H1 (cell line): Measurements from ENCODE around the gene DPEP2. TPM values are rescaled to one million over a fixed set of nuclear protein-coding genes. Genes with fewer than 3 reads are reported as not detected.

Source experiments
- CTCF ChIA-PET: fragments of 300-600 bp; sonication (Branson Sonifier 250); formaldehyde crosslinking; loops from one replicate; lab custom pipeline; 2021; ENCODE audit not compliant: partially characterized antibody; lab: Charles Lee
- POLR2A ChIA-PET: fragments of 300-600 bp; sonication (Branson Sonifier 250); formaldehyde crosslinking; loops from one replicate; lab custom pipeline; 2021; ENCODE audit warnings: inconsistent platforms; ENCODE audit not compliant: partially characterized antibody; lab: Charles Lee
- DNase-seq, 2 experiments: peaks; one replicate each; pipeline versions ENCODE4 v3.0.0 to v3.0.0-alpha.2; 2010 to 2022; ENCODE audit warnings: low spot score in 2 of 2, low read depth in 1 of 2, mixed read lengths in 1 of 2
- FAIRE-seq: peaks from 2 replicates; lab custom pipeline; 2011; peaks lifted over from hg19 to GRCh38; lab: Jason Lieb, UNC
- H2AFZ ChIP-seq: 2 replicates; pipeline ENCODE4 v1.8.1; 2012; ENCODE audit warnings: low read length, inconsistent platforms
- H2AK5ac ChIP-seq: 2 replicates; pipeline ENCODE4 v1.6.1; 2013; ENCODE audit warnings: low read depth, low read length
- H2BK120ac ChIP-seq: replicated peaks from 2 replicates; pipeline ENCODE3; 2013; ENCODE audit warnings: low read depth, low read length, inconsistent platforms
- H2BK12ac ChIP-seq: 2 replicates; pipeline ENCODE4 v1.6.1; 2013; ENCODE audit warnings: low read depth, low read length
- H2BK15ac ChIP-seq: 2 replicates; pipeline ENCODE4 v1.6.1; 2013; ENCODE audit warnings: low read length
- H2BK20ac ChIP-seq: 2 replicates; pipeline ENCODE4 v1.6.1; 2013; ENCODE audit warnings: low read length
- H2BK5ac ChIP-seq: 2 replicates; pipeline ENCODE4 v1.6.1; 2013; ENCODE audit warnings: low read depth, low read length
- H3K14ac ChIP-seq: 2 replicates; pipeline ENCODE4 v1.6.1; 2013; ENCODE audit warnings: inconsistent platforms; ENCODE audit not compliant: insufficient read length
- H3K18ac ChIP-seq: 2 replicates; pipeline ENCODE4 v1.6.1; 2013; ENCODE audit warnings: low read length; ENCODE audit errors: extremely low read depth
- H3K23ac ChIP-seq: 2 replicates; pipeline ENCODE4 v1.6.1; 2013; ENCODE audit warnings: inconsistent platforms; ENCODE audit not compliant: insufficient read length
- H3K23me2 ChIP-seq: 2 replicates; pipeline ENCODE4 v1.6.1; 2013; ENCODE audit warnings: low read depth, low read length
- H3K27ac ChIP-seq: 2 replicates; pipeline ENCODE4 v1.6.1; 2011; ENCODE audit warnings: low read depth, low read length, inconsistent platforms
- H3K27me3 ChIP-seq, 4 experiments: replicated peaks in 1 of 4; 1 replicate in 1 of 4; 2 replicates in 3 of 4; pipeline versions ENCODE4 v1.6.1 to v1.8.1; 2011 to 2013; ENCODE audit warnings: low read length in 3 of 4, mild to moderate bottlenecking in 3 of 4, inconsistent platforms in 2 of 4, mixed read lengths in 2 of 4, moderate library complexity in 1 of 4; ENCODE audit not compliant: control insufficient read depth in 3 of 4, insufficient read depth in 3 of 4; ENCODE audit errors: extremely low read depth in 1 of 4
- H3K36me3 ChIP-seq, 4 experiments: 2 replicates each; pipeline versions ENCODE4 v1.6.1 to v1.8.1; 2011 to 2013; ENCODE audit warnings: mild to moderate bottlenecking in 4 of 4, low read length in 3 of 4, moderate library complexity in 2 of 4, control low read depth in 1 of 4, inconsistent platforms in 1 of 4; ENCODE audit not compliant: insufficient read depth in 4 of 4, control insufficient read depth in 2 of 4
- H3K4ac ChIP-seq: replicated peaks from 2 replicates; pipeline ENCODE3; 2013; ENCODE audit warnings: low read length, low read depth, mixed read lengths, inconsistent platforms; ENCODE audit not compliant: insufficient read length
- H3K4me1 ChIP-seq, 4 experiments: replicated peaks in 1 of 4; 1 replicate in 1 of 4; 2 replicates in 3 of 4; pipeline versions ENCODE4 v1.6.1 to v1.8.1; 2011 to 2013; ENCODE audit warnings: low read length in 3 of 4, inconsistent platforms in 2 of 4, mixed read lengths in 1 of 4; ENCODE audit not compliant: insufficient read depth in 4 of 4, control insufficient read depth in 3 of 4
- H3K4me2 ChIP-seq, 2 experiments: 2 replicates each; pipeline versions ENCODE4 v1.6.1 to v1.8.1; 2011 to 2013; ENCODE audit warnings: low read depth in 2 of 2, low read length in 2 of 2, control low read depth in 1 of 2, inconsistent platforms in 1 of 2, mild to moderate bottlenecking in 1 of 2; ENCODE audit not compliant: insufficient read depth in 1 of 2
- H3K4me3 ChIP-seq, 4 experiments: fragments of 200-600, 300-600 bp in 1 of 4; sonication (generic), shearing (Covaris generic), sonication (Bioruptor Twin) in 1 of 4; 2 replicates each; pipeline versions ENCODE4 v1.5.1 to v1.8.1; 2011 to 2016; ENCODE audit warnings: low read length in 4 of 4, low read depth in 3 of 4, control low read depth in 2 of 4, inconsistent platforms in 2 of 4, mild to moderate bottlenecking in 2 of 4, mixed read lengths in 1 of 4, moderate library complexity in 1 of 4; ENCODE audit not compliant: insufficient read depth in 2 of 4; ENCODE audit errors: extremely low read depth in 1 of 4
- H3K56ac ChIP-seq: replicated peaks from 2 replicates; pipeline ENCODE3; 2013; ENCODE audit warnings: low read depth, mild to moderate bottlenecking, mixed read lengths, low read length, inconsistent platforms; ENCODE audit not compliant: insufficient read length
- H3K79me1 ChIP-seq: 2 replicates; pipeline ENCODE4 v1.6.1; 2013; ENCODE audit warnings: low read depth, low read length, control low read depth
- H3K79me2 ChIP-seq, 2 experiments: 2 replicates each; pipeline versions ENCODE4 v1.6.1 to v1.8.1; 2012 to 2013; ENCODE audit warnings: low read length in 2 of 2, mild to moderate bottlenecking in 2 of 2, inconsistent platforms in 1 of 2; ENCODE audit not compliant: insufficient read depth in 2 of 2, control insufficient read depth in 1 of 2
- H3K9ac ChIP-seq, 4 experiments: replicated peaks in 1 of 4; 1 replicate in 1 of 4; 2 replicates in 3 of 4; pipeline versions ENCODE4 v1.6.1 to v1.8.1; 2011 to 2013; ENCODE audit warnings: low read depth in 3 of 4, low read length in 3 of 4, control low read depth in 2 of 4, mild to moderate bottlenecking in 2 of 4, moderate library complexity in 2 of 4, inconsistent platforms in 1 of 4; ENCODE audit errors: extremely low read depth in 1 of 4
- H3K9me3 ChIP-seq, 2 experiments: 2 replicates each; pipeline versions ENCODE4 v1.6.1 to v1.8.1; 2012 to 2013; ENCODE audit warnings: mild to moderate bottlenecking in 2 of 2, moderate library complexity in 2 of 2, control low read depth in 1 of 2, inconsistent platforms in 1 of 2, low read depth in 1 of 2, low read length in 1 of 2, mixed read lengths in 1 of 2; ENCODE audit not compliant: insufficient read depth in 2 of 2
- H4K20me1 ChIP-seq, 2 experiments: replicated peaks in 1 of 2; 2 replicates each; pipeline versions ENCODE3 to v1.8.1; 2011 to 2013; ENCODE audit warnings: inconsistent platforms in 2 of 2, low read length in 2 of 2, mild to moderate bottlenecking in 1 of 2; ENCODE audit not compliant: insufficient read depth in 2 of 2, control insufficient read depth in 1 of 2
- H4K5ac ChIP-seq: 2 replicates; pipeline ENCODE4 v1.6.1; 2013; ENCODE audit warnings: low read length, low read depth, mixed read lengths, inconsistent platforms; ENCODE audit not compliant: insufficient read length
- H4K8ac ChIP-seq: 2 replicates; pipeline ENCODE4 v1.8.0; 2013; ENCODE audit warnings: mild to moderate bottlenecking, moderate library complexity, low read length, inconsistent platforms; ENCODE audit not compliant: insufficient read depth; ENCODE audit errors: extremely low read depth
- H4K91ac ChIP-seq: replicated peaks from 2 replicates; pipeline ENCODE3; 2013; ENCODE audit warnings: low read length, mixed read lengths, inconsistent platforms; ENCODE audit not compliant: insufficient read length
- CBX8 ChIP-seq: fragments of 300-800, 300-1000 bp; sonication (generic); IDR thresholded peaks from 2 replicates; pipeline ENCODE4 v1.7.1; 2016; ENCODE audit warnings: low read depth, low read length, borderline replicate concordance
- CTBP2 ChIP-seq: IDR thresholded peaks from 2 replicates; pipeline ENCODE4 v1.7.0; 2011; ENCODE audit warnings: borderline replicate concordance, mild to moderate bottlenecking, moderate library complexity, mixed read lengths, low read length; ENCODE audit not compliant: insufficient read depth, insufficient read length
- NRF1 ChIP-seq: IDR thresholded peaks from 2 replicates; pipeline ENCODE4 v1.6.1; 2011; ENCODE audit warnings: mild to moderate bottlenecking, low read depth, low read length, improper control_type of control experiment
- RAD21 ChIP-seq, 2 experiments: IDR thresholded peaks in 1 of 2; conservative IDR thresholded peaks in 1 of 2; 2 replicates each; pipeline ENCODE4 v1.6.1; 2011; ENCODE audit warnings: low read depth in 2 of 2, low read length in 2 of 2, improper control_type of control experiment in 1 of 2, inconsistent platforms in 1 of 2, mild to moderate bottlenecking in 1 of 2, moderate library complexity in 1 of 2
- SUZ12 ChIP-seq: fragments of 200-600 bp; sonication (generic); IDR thresholded peaks from 2 replicates; pipeline ENCODE4 v1.6.1; 2012; ENCODE audit warnings: mild to moderate bottlenecking, inconsistent platforms, low read length, moderate library complexity, mixed read lengths
- TCF12 ChIP-seq: IDR thresholded peaks from 2 replicates; pipeline ENCODE4 v1.6.1; 2011; ENCODE audit warnings: low read depth, mild to moderate bottlenecking, low read length
- USF2 ChIP-seq: IDR thresholded peaks from 2 replicates; pipeline ENCODE4 v1.6.1; 2011; ENCODE audit warnings: low read length, improper control_type of control experiment
- ZNF274 ChIP-seq: IDR thresholded peaks from 2 replicates; pipeline ENCODE4 v1.7.0; 2012; ENCODE audit warnings: low read length, borderline replicate concordance; ENCODE audit errors: extremely low read depth
- WGBS, 2 experiments: shearing (Covaris generic) in 1 of 2; methylation state at CpG; one replicate each; pipeline versions ENCODE4 v1.1.6 to v1.1.7; 2013 to 2015; ENCODE audit warnings: low lambda C conversion rate in 2 of 2, mixed read lengths in 2 of 2, inconsistent platforms in 1 of 2, low coverage in 1 of 2, missing lambda C conversion rate in 1 of 2; ENCODE audit not compliant: insufficient replicate concordance in 2 of 2, insufficient coverage in 1 of 2, insufficient read length in 1 of 2; ENCODE audit errors: extremely low coverage in 1 of 2, missing lambda C conversion rate in 1 of 2; 5-methylcytosine and 5-hydroxymethylcytosine counted together
- polyA plus RNA-seq, 7 experiments: library from polyadenylated mRNA; depleted of rRNA in 3 of 7; stranded (reverse) in 5 of 7; unstranded in 2 of 7; fragments of >200 nt in 5 of 7; fragments of 200-250 nt in 2 of 7; gene quantifications; 1 replicate in 5 of 7; 2 replicates in 1 of 7; 4 replicates in 1 of 7; pipeline versions ENCODE4 v1.2.1 to v1.2.3, GENCODE V29; 2011 to 2013; ENCODE audit warnings: missing spikeins in 2 of 7, mixed read lengths in 2 of 7
- total RNA-seq: library from RNA; stranded (reverse); fragmentation: NEBNext Ultra II Directional; extraction: Animal tissue kit (Norgen Biotek cat#: 25700); gene quantifications from 2 replicates; pipeline ENCODE4 v1.2.1, GENCODE V29; 2021

Gene DPEP2
- total and polyA plus RNA-seq, 2 of the 8 experiments (the other 6 are each of a cell fraction or from before 2014, with no cell fraction given) = not detected

- no peak overlapping the region for H2BK15ac ChIP-seq
- H3K56ac ChIP-seq = no peak overlapping the region
- WGBS, 2 experiments = 100% methylated on average over 5 of the region's 6 CpGs; no CpG with 5 or more reads in 1 of the 2 experiments
- H3K9ac ChIP-seq = no peak overlapping the region
- no peak overlapping the region for H2BK120ac ChIP-seq
- ChIA-PET POLR2A (interaction anchor here (1.5 to 6.8 kb wide), 4 partner anchors 7 to 28 kb away, joined by 3 to 31 read pairs (median 14); partner anchors contain the start of genes CTRL and PSMB10), CTCF (interaction anchor here (0.6 to 27.1 kb wide), 16 partner anchors 10 to 271 kb away, joined by 3 to 623 read pairs (median 6); partner anchors contain the start of genes CTRL, EDC4, NRN1L and PSKH1)
- H3K4me2 ChIP-seq = no peak overlapping the region
- no peaks in the 10 kb centered on the region for H3K27me3 ChIP-seq
- H3K27ac ChIP-seq = no peak overlapping the region
- H2BK20ac ChIP-seq = no peak overlapping the region
- no peak overlapping the region for H2AK5ac ChIP-seq
- H3K23ac ChIP-seq = no peak overlapping the region
- no peak overlapping the region for H3K4ac ChIP-seq
- peaks cover 2% of the 10 kb centered on the region; the same call in 1 of the 2 replicates for H3K79me1 ChIP-seq
- H4K91ac ChIP-seq = no peak overlapping the region
- no peak overlapping the region for H3K4me3 ChIP-seq
- no peaks in the 10 kb centered on the region; a peak in 1 of 7 replicates for H3K4me1 ChIP-seq
- H4K8ac ChIP-seq = no peak overlapping the region; the same call in 1 of the 2 replicates
- H2AFZ ChIP-seq = no peak overlapping the region
- no peak overlapping the region for H2BK12ac ChIP-seq
- DNase-seq (no peak), FAIRE-seq (no peak)
- no peak overlapping the region for H3K18ac ChIP-seq
- H3K9me3 ChIP-seq = no peaks in the 10 kb centered on the region
- no peaks in the 10 kb centered on the region for H3K23me2 ChIP-seq
- no peak overlapping the region for H3K14ac ChIP-seq
- H4K20me1 ChIP-seq = peaks cover 15 to 38% of the 10 kb centered on the region in 2 experiments
- H3K79me2 ChIP-seq = no peaks in the 10 kb centered on the region
- H3K36me3 ChIP-seq = peaks cover 5 to 35% (median 15%) of the 10 kb centered on the region in 4 experiments; a peak in 6 of 8 replicates
- no peak overlapping the region for H2BK5ac ChIP-seq
- TF ChIP-seq SUZ12 (no peak), CBX8 (no peak), ZNF274 (no peak), RAD21 (IDR thresholded peaks at IDR 0.05 in 1 of 2, conservative IDR thresholded peaks at IDR 0.05 in 1 of 2; ENCODE audit: low read depth in 2 of 2, low read length in 2 of 2) (no peak), USF2 (no peak), CTBP2 (no peak), NRF1 (no peak), TCF12 (no peak)
- H4K5ac ChIP-seq = no peak overlapping the region
Observed at GRCh38 chr16:67943256-67943618, 56.0 kb downstream of the DPEP2 start.
